GM19099 (cell line): ENCODE measurements around the gene ARFGEF2.

Source experiments
- POLR2A ChIP-seq: IDR thresholded peaks from 3 replicates; pipeline ENCODE4 v1.6.1; 2011; ENCODE audit warnings: low read depth; ENCODE audit not compliant: insufficient read length; ENCODE audit errors: extremely low read depth

The ARFGEF2 gene

GRCh38 chr20:48957053-48957481 is 35.6 kb downstream of the ARFGEF2 start:
- no peak for TF ChIP-seq POLR2A

- TF ChIP-seq POLR2A = no peak
Observed at GRCh38 chr20:48957533-48957932, 36.0 kb downstream of the ARFGEF2 start.

- no peak for TF ChIP-seq POLR2A
Observed at GRCh38 chr20:48958743-48959142, 37.2 kb downstream of the ARFGEF2 start.

GRCh38 chr20:48959899-48960550 is 38.5 kb downstream of the ARFGEF2 start:
- no peak for TF ChIP-seq POLR2A

- no peak for TF ChIP-seq POLR2A
Observed at GRCh38 chr20:48962421-48962820, 40.9 kb downstream of the ARFGEF2 start.

GRCh38 chr20:48962976-48963771 is 41.7 kb downstream of the ARFGEF2 start:
- TF ChIP-seq POLR2A = no peak

GRCh38 chr20:48965189-48965910 is 43.8 kb downstream of the ARFGEF2 start:
- no peak for TF ChIP-seq POLR2A

- TF ChIP-seq POLR2A = no peak
Observed at GRCh38 chr20:48970681-48971365, 49.3 kb downstream of the ARFGEF2 start.

- TF ChIP-seq POLR2A = no peak
Observed at GRCh38 chr20:48971956-48972355, 50.4 kb downstream of the ARFGEF2 start.

GRCh38 chr20:48972816-48973215 is 51.3 kb downstream of the ARFGEF2 start:
- TF ChIP-seq POLR2A = no peak

- TF ChIP-seq POLR2A = no peak
Observed at GRCh38 chr20:48975955-48976354, 54.4 kb downstream of the ARFGEF2 start.

- no peak for TF ChIP-seq POLR2A
Observed at GRCh38 chr20:48983423-48984400, 62.2 kb downstream of the ARFGEF2 start.

GRCh38 chr20:48984575-48985219 is 63.2 kb downstream of the ARFGEF2 start:
- TF ChIP-seq POLR2A = no peak
